NCI-H128 (cell line): ENCODE data around the gene EFCAB14.
"Not testable (repeated sequence)": the region's sequence is repeated elsewhere in the genome, so short reads cannot be mapped to it uniquely, and the experiment has no call there.

ENCODE experiments used
- DNase-seq: peaks from one replicate; lab custom pipeline; 2025; ENCODE audit not compliant: unreplicated experiment; lab: John Stamatoyannopoulos, UW

The EFCAB14 gene, protein sequence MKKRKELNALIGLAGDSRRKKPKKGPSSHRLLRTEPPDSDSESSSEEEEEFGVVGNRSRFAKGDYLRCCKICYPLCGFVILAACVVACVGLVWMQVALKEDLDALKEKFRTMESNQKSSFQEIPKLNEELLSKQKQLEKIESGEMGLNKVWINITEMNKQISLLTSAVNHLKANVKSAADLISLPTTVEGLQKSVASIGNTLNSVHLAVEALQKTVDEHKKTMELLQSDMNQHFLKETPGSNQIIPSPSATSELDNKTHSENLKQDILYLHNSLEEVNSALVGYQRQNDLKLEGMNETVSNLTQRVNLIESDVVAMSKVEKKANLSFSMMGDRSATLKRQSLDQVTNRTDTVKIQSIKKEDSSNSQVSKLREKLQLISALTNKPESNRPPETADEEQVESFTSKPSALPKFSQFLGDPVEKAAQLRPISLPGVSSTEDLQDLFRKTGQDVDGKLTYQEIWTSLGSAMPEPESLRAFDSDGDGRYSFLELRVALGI

DNA sequence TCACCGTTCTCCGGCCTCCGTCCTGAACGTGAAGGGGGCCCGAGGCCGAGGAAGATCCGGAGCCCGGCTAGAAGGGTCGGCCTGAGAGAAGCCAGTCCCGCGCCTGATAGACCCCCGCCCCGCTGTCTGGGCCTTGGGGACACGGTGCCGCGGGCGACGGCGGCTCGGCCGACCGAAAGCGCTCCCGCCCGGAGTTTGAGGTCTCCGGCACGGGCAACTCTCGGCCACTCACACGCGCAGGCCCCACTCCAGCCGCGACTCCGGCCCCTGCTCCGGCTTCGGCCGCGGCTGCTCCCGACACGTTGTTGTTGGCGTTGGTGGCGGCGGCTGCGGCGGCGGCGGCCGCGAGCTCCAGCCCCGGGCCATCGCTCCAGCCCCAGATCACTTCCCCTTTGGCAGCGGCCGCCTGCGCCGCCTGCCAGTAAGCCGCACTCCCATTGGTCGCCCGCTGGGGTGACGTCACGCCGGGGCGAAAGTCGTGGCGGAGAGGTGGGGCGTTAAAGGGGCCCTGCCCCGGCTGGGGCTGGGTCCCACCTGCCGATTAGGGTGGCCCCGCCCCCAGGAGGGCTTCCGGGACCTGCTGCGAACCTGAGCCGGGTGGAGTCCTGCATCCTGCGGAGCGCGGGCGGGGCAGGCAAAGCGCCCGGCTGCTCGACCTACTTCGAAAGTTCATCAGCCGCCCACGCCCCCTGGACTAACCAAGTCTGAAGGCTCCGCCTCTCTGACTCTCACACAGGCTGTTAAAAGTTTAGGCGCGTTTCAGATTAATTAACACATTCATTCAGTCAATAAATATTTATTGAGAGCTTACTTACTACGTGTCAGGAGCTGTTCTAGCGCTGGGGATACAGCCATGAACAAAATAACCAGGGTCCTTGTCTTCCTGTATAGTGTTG, at the start of gene EFCAB14:
EFCAB14 (minus strand) TSS at position 388 of the 896 bp plus-strand sequence. CDS start 1,027 bp downstream, outside the sequence.
- peak; percentile 97 for DNase-seq

DNA sequence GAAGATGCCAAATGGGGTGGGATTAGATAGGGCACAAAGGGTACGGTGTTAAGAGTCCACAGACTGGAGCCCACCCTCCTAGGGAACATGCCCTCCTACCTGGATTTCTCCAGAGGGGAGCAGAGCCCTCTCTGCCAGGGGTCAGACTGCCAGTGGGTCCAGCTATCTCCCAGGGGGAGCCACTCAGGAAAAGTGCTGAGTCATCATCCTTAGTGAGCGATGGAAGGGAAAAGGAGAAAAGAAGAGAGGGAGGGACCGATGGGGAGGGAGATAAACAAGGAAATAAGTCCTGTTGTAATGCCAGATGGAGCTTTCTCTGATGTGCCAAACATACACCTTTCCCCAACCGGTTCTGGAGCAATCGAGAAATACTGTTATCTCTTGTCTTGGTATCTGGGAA, 49.5 kb upstream of the EFCAB14 start:
- DNase-seq: no peak

DNA sequence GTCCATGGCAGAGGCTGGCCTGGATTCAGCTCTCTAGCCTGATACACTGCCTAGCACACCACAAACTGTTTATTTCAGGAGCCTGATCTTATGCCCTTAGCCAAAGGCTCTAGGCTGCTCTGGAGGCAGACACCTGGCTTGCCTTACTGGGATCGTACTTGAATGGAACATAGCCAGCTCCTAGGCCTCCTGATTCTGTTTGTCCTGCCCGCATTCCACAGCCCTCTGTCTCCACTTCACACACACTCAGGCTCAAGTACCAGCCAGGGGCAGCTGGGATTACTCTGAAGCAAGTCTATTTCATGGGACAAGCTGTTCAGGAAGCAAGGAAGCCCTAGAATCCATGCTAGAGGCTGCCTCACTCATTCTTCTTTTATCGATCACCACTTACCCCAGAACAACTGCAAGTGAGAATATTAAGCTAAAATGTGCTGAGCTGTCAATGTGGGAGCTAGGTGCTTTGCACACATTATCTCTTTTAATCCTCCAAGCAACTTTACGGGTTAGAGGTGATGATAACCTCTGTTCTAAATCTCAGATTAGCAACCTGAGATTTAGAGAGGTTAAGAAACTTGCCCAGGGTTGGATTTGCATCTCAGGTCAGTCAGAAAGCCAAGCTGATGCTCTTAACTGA, 48.9 kb upstream of the EFCAB14 start:
- no peak for DNase-seq

DNA sequence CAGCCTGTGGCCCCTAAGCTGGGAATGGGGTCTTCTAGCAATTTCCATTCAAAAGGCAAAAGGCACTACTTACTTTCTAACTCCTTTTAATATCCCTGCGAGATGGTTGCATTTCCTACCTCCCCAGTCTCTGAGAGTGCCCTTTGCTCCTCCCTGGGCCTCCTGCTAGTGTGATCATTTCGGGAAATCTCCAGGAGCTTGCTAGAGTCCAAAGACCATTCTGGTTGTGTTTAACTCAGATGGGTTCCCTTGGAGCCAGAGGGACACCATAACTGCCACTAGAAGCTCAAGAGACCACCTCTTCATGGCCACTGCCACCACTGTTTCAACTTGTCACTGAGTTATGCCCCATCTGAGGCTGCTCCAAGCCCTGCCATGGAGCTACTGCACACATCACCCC, 45.5 kb upstream of the EFCAB14 start:
- no peak for DNase-seq

DNA sequence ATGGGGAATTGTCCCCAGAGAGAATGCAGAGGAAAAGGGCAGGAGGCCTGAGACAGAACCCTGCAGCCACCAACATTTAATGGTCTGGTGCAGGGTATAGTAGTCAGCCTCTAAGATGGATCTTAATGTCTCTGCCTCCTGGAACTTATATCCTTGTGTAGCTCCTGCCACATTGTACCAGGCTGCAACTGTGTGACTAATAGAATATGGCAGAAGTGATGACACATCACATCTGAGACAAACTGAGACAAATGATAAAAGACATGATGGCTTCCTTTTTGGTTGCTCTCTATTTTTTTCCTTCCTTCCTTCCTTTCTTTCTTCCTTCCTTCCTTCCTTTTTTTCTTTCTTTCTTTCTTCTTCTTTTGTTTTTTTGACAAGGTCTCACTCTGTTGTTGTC, 42.8 kb upstream of the EFCAB14 start:
- no peak for DNase-seq

DNA sequence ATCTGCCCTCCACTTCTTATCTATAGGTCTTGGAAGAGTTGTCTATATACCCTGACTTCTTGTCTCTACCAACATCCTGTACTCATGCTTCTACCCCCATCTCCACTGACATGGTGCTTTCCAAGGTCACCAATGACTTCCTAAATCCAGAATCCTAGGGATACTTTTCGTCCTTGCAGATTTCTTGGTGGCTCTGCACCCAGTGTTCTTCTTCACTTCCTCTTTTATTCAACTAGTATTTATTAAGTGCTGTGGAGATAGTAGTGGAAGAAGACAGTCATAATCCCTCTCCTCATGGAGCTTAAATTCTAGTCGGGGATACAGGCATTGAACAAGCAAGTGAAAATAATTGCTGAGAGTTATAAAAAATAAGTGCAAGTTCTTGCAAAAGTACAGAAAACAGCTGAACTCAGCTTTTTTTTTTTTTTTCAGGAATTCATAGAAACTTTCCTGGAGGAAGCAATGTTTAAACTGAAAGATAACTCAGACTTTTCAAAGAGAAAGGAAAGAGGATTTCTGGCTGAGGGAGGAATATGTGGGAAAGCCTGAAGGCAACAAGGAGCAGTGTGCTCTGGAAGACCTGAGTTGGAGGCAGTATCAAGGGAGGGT, 41.7 kb upstream of the EFCAB14 start:
- no peak for DNase-seq

DNA sequence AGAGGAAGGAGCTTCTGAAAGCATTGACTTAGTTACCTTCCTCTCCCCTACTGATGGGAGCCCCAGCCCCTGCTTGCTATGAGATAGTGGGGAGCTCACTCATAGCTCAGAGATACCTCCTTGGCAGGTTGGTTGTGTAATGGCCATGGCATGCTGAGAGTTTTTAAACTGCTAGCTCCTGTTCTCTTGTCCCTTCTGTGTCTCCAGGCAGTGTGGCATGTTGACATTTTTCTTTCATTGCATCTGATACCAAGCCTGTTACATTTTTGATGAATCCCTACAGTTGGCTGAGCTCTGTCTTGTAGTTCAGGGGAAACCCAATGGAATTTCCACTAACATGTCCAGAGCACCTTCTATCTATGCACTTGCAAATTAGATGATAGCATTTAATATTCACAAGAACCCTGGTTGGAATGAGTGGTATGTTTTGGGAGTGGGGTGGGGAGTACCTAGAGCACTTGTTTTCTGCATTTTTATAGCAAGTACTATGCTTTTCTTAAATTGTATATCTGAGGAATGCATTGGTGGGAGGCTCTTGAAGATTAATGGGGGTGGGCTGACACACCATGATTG, 39.1 kb upstream of the EFCAB14 start:
- DNase-seq: no peak

DNA sequence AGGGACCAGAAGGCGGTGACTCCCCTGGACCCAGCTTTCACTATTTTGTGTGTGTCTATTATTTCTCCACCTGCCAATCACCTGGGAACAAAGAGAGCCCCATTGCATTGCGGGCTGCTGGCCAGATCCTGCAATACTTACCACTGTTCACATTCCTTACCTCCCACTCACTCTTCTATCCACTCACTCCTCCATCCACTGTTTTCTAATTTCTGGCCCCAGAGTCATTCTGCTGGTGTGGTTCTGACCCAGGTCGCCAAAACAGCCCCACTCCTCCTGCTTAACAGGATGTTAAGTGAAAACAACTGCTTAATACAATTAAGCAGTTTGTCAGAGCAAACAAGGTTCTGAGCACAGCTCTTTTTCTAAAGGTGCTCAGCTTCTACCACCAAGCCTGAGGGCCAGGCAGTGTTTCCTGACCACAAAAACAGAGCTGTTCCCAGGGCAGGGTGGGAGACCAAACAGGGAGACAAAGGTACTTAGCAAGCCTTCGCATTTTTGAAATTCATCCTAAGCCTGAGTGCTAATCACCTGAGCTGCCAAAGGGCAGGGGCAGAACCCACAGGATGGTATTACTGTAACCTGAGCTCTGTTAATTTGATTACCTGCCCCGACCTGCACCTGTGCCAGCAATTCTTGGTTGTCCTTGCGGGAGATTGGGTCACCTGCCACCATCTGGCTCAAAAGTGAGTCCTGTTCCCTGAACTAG, 38.5 kb upstream of the EFCAB14 start:
- peak; percentile 36 for DNase-seq

DNA sequence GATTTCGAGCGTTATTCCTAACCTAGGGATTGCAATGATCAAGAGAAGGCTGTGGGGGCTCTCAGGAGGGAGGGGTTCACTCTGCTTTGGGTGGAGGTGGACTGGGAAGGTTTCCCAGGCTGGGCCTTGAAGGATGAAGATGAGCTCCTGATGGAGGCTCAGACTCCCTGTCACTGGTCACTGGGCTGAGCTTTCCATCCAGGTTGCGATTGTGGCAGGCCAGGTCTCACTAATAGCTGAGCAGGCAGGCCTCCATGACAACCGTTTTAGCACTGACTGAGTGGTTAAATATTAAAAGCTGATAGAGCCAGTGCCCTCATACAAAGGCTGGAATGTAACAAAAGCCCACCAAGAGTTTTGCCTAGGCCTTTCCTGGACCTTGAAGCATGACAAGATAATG, 36.2 kb upstream of the EFCAB14 start:
- DNase-seq: no peak

DNA sequence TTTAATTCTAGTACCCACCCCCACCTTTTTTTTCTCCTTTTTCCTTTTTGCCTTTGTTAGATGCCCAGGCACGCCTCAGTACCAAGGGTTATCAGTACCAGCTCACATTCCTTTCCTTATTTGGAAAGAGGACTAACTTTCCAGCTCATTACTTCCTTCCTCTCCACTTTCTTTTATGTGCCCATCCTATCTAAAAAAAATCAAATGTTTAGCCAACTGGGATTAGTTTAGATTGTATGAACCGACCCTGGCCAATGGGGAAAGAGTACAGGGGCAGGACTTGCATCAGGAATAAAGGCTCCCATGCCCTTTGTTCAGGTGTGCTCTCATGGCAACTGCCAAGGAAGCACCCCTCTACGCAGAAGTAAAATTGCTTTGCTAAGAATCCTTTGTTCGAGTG, 35.8 kb upstream of the EFCAB14 start:
- not testable (repeated sequence) for DNase-seq

DNA sequence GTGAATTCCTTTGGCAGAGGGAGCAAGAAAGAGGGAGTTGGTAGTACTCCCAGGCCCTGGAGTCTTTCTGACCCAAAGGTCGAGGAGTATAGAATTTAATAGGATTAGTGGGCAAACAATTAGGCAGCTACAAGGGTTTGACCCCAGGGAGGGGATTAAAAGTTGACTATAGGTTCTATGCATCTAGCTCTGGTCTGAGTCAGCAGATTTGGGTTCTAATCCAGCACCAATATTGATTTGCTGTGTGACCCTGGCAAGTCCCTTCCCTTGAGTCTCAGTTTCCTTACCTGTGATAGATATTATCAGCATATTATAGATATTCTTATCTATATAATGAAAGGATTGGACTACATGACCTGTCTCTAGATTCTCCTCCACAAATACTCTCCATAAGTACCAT, 35.1 kb upstream of the EFCAB14 start:
- DNase-seq: no peak

DNA sequence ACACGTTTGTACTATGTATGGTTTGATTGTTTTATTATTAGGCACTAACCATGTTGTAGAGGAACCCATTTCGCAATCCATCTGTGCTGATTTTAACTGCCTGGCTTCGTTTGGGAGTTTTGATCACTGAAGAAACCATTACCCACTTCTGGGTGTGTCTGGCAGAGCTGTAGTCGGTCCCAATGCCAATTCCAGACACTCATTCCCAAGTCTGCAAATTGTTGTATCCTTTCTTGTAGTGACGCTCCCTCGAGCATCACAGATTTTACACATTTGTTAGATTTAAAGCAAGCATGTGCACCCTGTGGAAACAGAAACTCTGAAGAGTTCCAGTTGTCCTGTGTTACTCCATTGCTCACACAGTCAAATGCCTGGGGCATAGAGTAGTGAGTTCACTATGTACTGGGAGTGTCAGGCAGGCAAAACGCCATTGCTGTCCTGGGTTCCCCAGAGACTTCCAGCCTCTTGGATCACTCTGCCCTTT, 31.0 kb upstream of the EFCAB14 start:
- no peak for DNase-seq

DNA sequence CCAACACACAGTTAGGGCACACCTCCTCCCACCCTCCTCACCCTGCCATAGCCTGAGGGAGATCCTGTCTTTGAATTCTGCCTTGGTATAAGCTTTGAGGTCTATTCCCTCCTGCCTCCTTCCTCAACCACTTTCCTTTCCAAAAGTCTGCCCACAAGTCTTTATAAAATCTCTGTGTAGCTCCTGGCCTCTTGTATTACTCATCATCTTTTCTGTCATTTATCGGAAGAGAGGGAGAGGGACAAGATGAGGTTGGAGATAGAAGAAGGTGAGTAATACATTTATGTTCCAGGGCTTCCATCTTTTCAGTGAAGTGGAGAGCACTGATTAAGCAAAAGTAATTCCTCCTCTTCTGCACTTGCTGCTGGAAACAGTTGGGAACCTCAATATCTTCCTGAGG, 30.5 kb upstream of the EFCAB14 start:
- DNase-seq: no peak

DNA sequence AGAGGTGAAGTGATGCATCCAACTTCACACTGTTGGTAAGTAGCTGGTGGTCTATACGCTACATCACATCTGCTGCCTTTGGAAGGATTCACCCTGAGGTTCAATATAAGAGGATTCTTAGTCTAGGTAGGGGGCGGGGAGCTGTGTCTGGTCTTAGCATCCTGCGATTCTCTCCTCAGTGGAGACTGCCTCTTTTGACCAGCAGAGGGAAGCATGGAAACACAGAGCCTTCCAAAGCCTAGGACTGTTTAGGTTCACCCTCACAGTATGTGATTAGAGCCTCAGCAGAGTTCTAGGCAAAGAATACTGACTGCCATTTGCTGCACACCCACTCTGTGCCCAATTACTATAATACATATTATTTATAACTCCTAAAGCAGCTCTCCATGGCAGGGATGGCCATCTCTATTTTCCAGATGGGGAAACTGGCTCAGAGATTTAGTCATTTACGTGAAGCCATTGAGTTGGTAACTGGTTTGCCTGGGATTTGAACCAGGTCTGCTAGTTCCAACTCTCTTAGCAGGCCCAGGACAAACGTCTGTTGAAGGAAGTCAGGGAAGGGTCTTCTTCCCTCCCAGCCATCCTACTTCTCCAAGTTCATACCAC, 28.9 kb upstream of the EFCAB14 start:
- DNase-seq: no peak

DNA sequence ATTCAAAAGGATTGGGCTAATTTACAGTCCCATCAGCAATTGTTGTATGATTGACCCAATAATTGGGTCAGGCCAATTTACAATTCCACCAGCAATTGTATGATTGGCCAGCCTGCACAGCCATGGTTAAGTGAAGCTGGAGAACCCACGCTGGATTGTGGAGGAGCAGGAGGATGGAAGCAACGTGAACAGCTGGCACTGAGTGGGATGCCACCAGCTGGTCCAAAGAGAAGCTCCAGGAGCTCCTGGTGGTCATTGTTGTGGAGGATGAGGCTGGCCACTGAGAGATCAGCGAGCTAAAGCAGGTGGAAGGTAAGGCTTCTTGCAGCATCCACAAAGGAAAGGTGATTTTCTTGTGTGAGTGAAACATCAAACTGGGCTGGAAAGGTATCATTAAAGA, 23.2 kb upstream of the EFCAB14 start:
- no peak for DNase-seq

DNA sequence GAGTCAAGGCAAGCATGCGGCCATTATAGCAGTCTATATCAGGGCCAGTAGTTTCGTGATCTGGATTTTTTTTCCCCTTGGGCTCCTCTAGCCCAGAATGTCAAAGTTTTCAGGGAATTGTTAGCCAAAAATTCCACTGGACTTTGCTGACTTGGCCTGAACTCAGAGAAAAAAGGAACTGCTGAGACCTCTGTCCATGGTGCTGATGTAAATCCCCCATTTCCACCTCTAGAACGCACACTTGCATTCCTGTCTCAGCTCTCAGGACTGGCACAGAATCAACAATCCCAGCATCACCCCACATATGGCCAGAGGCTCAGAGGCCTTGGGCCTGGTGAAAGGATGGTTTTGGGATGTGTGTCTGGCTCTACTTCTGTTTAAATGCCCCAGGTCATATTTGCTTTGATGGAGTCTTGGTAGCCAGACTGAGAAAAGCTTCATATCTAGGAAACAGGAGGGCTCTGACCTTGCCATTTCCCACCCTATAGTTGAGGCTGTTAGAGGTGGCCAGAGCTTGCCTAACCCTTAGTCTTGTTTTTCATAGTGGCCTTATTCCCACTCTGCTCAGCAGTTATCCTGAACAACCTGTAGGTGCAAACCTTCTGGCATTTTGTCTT, 16.9 kb upstream of the EFCAB14 start:
- DNase-seq: no peak

DNA sequence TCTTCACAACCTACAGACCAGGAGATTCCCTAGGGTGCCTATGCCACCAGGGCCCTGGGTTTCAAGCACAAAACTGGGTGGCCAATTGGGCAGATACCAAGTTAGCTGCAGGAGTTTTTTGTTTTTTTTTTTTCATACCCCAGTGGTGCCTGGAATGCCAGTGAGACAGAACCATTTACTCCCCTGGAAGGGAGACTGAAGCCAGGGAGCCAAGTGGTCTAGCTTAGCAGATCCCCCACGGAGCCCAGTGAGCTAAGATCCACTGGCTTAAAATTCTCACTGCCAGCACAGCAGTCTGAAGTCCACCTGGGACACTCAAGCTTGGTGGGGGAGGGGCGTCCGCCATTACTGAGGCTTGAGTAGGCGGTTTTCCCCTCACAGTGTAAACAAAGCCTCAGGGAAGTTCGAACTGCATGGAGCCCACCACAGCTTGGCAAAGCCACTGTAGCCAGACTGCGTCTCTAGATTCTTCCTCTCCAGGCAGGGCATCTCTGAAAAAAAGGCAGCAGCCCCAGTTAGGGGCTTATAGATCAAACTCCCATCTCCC, 9.5 kb upstream of the EFCAB14 start:
- DNase-seq: not testable (repeated sequence)

DNA sequence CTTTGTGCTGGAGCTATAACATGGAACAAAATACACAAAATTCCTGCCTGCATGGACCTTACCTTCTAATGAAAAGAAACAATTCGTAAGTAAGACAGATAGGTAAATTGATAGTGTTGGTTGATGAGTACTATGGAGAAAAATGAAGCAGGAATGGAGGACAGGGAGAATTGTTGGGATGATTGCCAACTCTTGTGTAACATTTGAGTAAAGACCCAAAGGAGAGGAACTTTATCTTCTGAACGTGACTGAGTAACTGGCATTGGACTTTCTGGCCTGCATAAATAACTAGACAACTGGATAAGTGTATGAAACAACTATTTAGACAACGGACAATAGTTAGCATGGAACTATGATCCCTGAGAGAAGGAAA, 6.8 kb upstream of the EFCAB14 start:
- DNase-seq: no peak
